Fibroblast of lung (primary cell): ENCODE data around the gene CCDC12. TPM values are rescaled to one million over a fixed set of nuclear protein-coding genes. Genes with fewer than 3 reads are reported as not detected.

Experiments used
- DNase-seq, 2 donors: peaks; one replicate each; pipeline versions ENCODE4 v3.0.0 to v3.0.0-alpha.2; 2010; ENCODE audit warnings: low read depth in 2 of 2
- H2AFZ ChIP-seq: 2 replicates; pipeline ENCODE4 v1.5.1; 2012; ENCODE audit warnings: low read length, control low read depth, inconsistent platforms
- H3K27ac ChIP-seq: 2 replicates; pipeline ENCODE4 v1.5.1; 2011; ENCODE audit warnings: low read length, control low read depth; ENCODE audit not compliant: insufficient read depth
- H3K27me3 ChIP-seq: 2 replicates; pipeline ENCODE4 v1.5.1; 2011; ENCODE audit warnings: mild to moderate bottlenecking, low read length; ENCODE audit not compliant: control insufficient read depth, insufficient read depth
- H3K36me3 ChIP-seq: 2 replicates; pipeline ENCODE4 v1.5.1; 2011; ENCODE audit warnings: low read length; ENCODE audit not compliant: control insufficient read depth, insufficient read depth
- H3K4me1 ChIP-seq: 2 replicates; pipeline ENCODE4 v1.5.1; 2011; ENCODE audit warnings: low read length; ENCODE audit not compliant: control insufficient read depth, insufficient read depth; ENCODE audit errors: extremely low read depth
- H3K4me2 ChIP-seq: 2 replicates; pipeline ENCODE4 v1.5.1; 2011; ENCODE audit warnings: low read length, control low read depth; ENCODE audit not compliant: insufficient read depth; ENCODE audit errors: extremely low read depth
- H3K4me3 ChIP-seq, 4 experiments: fragments of 200-600 bp in 1 of 4; sonication (generic) in 1 of 4; replicated peaks in 1 of 4; 2 replicates each; pipeline ENCODE4 v1.5.1; 2011 to 2016; ENCODE audit warnings: low read length in 4 of 4, low read depth in 3 of 4, mild to moderate bottlenecking in 3 of 4, control low read depth in 2 of 4, inconsistent platforms in 1 of 4, mixed read lengths in 1 of 4; ENCODE audit not compliant: insufficient read depth in 1 of 4; ENCODE audit errors: control extremely low read depth in 1 of 4
- H3K79me2 ChIP-seq: 2 replicates; pipeline ENCODE4 v1.5.1; 2012; ENCODE audit warnings: mild to moderate bottlenecking, low read length, inconsistent platforms; ENCODE audit not compliant: control insufficient read depth, insufficient read depth
- H3K9ac ChIP-seq: 2 replicates; pipeline ENCODE4 v1.5.1; 2011; ENCODE audit warnings: mild to moderate bottlenecking, low read length, control low read depth; ENCODE audit not compliant: insufficient read depth
- H3K9me3 ChIP-seq: 2 replicates; pipeline ENCODE4 v1.5.1; 2012; ENCODE audit warnings: low read depth, low read length; ENCODE audit not compliant: control insufficient read depth, insufficient read depth
- H4K20me1 ChIP-seq: 2 replicates; pipeline ENCODE4 v1.5.1; 2011; ENCODE audit warnings: low read length; ENCODE audit not compliant: control insufficient read depth, insufficient read depth; ENCODE audit errors: extremely low read depth
- EZH2 ChIP-seq: IDR thresholded peaks from 2 replicates; pipeline ENCODE4 v1.5.1; 2012; ENCODE audit warnings: low read length, control low read depth, mild to moderate bottlenecking; ENCODE audit errors: missing control alignments
- polyA plus RNA-seq, 2 donors: library from polyadenylated mRNA; depleted of rRNA in 1 of 2; stranded (reverse) in 1 of 2; unstranded in 1 of 2; fragments of >200 nt; gene quantifications; 2 replicates each; pipeline ENCODE4 v1.2.1, GENCODE V29; 2011 to 2012; ENCODE audit warnings: missing spikeins in 1 of 2
- total RNA-seq: library from RNA; depleted of rRNA; stranded (reverse); fragments of >200 nt; gene quantifications from 2 replicates; pipeline ENCODE4 v1.2.1, GENCODE V29; 2014
- TF ChIP-seq, protein P1 (sequence below), 2 donors: IDR thresholded peaks in 1 of 2; conservative IDR thresholded peaks in 1 of 2; 1 replicate in 1 of 2; 2 replicates in 1 of 2; pipeline ENCODE4 v1.5.1; 2011 to 2012; ENCODE audit warnings: low read length in 2 of 2, control low read depth in 1 of 2, inconsistent platforms in 1 of 2, low read depth in 1 of 2, mild to moderate bottlenecking in 1 of 2

The CCDC12 gene
- total and polyA plus RNA-seq, 2 donors (not counting 1 experiment from before 2014, with no cell fraction given), result 28.0 to 29.2 TPM

DNA sequence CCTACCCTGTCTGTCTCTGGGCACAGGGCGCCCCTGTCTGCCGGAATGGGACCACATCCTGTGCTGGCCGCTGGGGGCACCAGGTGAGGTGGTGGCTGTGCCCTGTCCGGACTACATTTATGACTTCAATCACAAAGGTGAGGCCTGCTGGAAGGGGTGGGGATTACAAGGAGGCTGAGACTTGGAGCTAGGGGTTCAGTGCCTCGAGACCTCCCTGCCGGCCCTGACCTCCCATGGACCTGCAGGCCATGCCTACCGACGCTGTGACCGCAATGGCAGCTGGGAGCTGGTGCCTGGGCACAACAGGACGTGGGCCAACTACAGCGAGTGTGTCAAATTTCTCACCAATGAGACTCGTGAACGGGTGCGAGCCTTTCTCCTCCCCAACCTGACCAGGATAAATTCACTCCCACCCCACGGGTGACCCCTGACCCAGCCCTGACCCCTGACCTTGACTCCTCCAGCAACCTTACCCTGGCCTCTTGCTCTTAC lies 78.7 kb downstream of the CCDC12 start:
- Histone ChIP-seq H3K27ac (no peak overlapping the region), H3K4me1 (no peaks in the 10 kb centered on the region), H4K20me1 (no peaks in the 10 kb centered on the region), H3K9me3 (no peaks in the 10 kb centered on the region), H3K79me2 (no peaks in the 10 kb centered on the region), H3K4me3 (no peak overlapping the region), H3K27me3 (no peaks in the 10 kb centered on the region), H3K36me3 (no peaks in the 10 kb centered on the region), H3K9ac (no peak overlapping the region), H3K4me2 (no peak overlapping the region), H2AFZ (no peak overlapping the region)
- no peak for DNase-seq
- no peak for TF ChIP-seq EZH2
- TF ChIP-seq, protein P1, sequence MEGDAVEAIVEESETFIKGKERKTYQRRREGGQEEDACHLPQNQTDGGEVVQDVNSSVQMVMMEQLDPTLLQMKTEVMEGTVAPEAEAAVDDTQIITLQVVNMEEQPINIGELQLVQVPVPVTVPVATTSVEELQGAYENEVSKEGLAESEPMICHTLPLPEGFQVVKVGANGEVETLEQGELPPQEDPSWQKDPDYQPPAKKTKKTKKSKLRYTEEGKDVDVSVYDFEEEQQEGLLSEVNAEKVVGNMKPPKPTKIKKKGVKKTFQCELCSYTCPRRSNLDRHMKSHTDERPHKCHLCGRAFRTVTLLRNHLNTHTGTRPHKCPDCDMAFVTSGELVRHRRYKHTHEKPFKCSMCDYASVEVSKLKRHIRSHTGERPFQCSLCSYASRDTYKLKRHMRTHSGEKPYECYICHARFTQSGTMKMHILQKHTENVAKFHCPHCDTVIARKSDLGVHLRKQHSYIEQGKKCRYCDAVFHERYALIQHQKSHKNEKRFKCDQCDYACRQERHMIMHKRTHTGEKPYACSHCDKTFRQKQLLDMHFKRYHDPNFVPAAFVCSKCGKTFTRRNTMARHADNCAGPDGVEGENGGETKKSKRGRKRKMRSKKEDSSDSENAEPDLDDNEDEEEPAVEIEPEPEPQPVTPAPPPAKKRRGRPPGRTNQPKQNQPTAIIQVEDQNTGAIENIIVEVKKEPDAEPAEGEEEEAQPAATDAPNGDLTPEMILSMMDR (conservative IDR thresholded peaks at IDR 0.05 in 1 of 2, IDR thresholded peaks at IDR 0.05 in 1 of 2; ENCODE audit: low read depth in 1 of 2, low read length in 2 of 2), result no peak

- DNase-seq, result no peak
These were observed 79.5 kb downstream of the CCDC12 start for GRCh38 chr3:46897031-46897430.

DNA sequence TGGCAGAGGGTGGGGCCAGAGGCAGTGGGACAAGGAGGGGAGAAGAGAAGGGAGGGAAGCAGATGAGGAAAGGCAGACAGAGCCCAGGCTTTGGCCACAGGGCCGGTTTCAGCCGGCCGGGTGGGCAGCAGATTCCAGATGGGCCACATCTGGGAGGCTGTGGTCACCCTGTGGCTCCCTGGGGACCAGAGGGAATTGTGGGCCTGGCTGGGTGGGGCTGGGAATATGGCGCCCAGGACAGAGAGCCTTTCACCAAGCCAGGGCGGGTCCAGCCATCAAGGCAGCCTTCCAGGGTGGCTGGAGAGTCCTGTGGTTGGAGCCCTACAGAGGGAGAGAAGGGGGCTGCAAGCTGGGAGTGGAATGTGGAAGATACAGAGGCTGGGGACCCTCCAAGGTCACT lies 80.2 kb downstream of the CCDC12 start:
- H3K9me3 ChIP-seq, result no peaks in the 10 kb centered on the region

More at GRCh38 chr3:46897031-46897430, 79.5 kb downstream of the CCDC12 start:
- no peak overlapping the region for H3K27ac ChIP-seq
- TF ChIP-seq EZH2, result no peak
- TF ChIP-seq, protein P1 (conservative IDR thresholded peaks at IDR 0.05 in 1 of 2, IDR thresholded peaks at IDR 0.05 in 1 of 2; ENCODE audit: low read depth in 1 of 2, low read length in 2 of 2), result no peak
- H3K9me3 ChIP-seq, result no peaks in the 10 kb centered on the region
- no peaks in the 10 kb centered on the region for H3K4me1 ChIP-seq
- no peak overlapping the region for H3K4me2 ChIP-seq
- H4K20me1 ChIP-seq, result no peaks in the 10 kb centered on the region
- no peaks in the 10 kb centered on the region for H3K27me3 ChIP-seq
- no peak overlapping the region for H2AFZ ChIP-seq
- no peaks in the 10 kb centered on the region for H3K36me3 ChIP-seq
- H3K9ac ChIP-seq, result no peak overlapping the region
- H3K4me3 ChIP-seq, result no peak overlapping the region
- H3K79me2 ChIP-seq, result no peaks in the 10 kb centered on the region

More for the DNA sequence above, 80.2 kb downstream of the CCDC12 start:
- Histone ChIP-seq H3K9ac (no peak overlapping the region), H4K20me1 (no peaks in the 10 kb centered on the region), H3K27ac (no peak overlapping the region), H3K36me3 (no peaks in the 10 kb centered on the region), H3K4me2 (no peak overlapping the region), H3K4me3 (no peak overlapping the region), H3K4me1 (no peaks in the 10 kb centered on the region), H2AFZ (no peak overlapping the region), H3K27me3 (peaks cover 5% of the 10 kb centered on the region), H3K79me2 (no peaks in the 10 kb centered on the region)
- no peak for DNase-seq
- TF ChIP-seq, protein P1 (conservative IDR thresholded peaks at IDR 0.05 in 1 of 2, IDR thresholded peaks at IDR 0.05 in 1 of 2; ENCODE audit: low read depth in 1 of 2, low read length in 2 of 2), result no peak
- no peak for TF ChIP-seq EZH2
